Measurements from ENCODE around the gene SF3A2. TPM values are rescaled to one million over a fixed set of nuclear protein-coding genes. Genes with fewer than 3 reads are reported as not detected.

SF3A2 gene
- total RNA-seq, 1 donor from 2014 or later: 28.7 TPM

- intact Hi-C loops (cut with micrococcal nuclease): no loop called here
Observed at GRCh38 chr19:2268861-2269243, 32.2 kb downstream of the SF3A2 start.

GRCh38 chr19:2269244-2270156 is 32.9 kb downstream of the SF3A2 start:
- Histone ChIP-seq H3K4me1 (peaks cover 64% of the 10 kb centered on the region), H3K27ac (replicated peaks) (peak overlapping the region; percentile 98), H3K36me3 (peaks cover 26% of the 10 kb centered on the region), H3K4me3 (peak overlapping the region; percentile 99), H3K9me3 (replicated peaks) (no peaks in the 10 kb centered on the region), H3K27me3 (ENCODE audit: low read depth) (no peaks in the 10 kb centered on the region)
- DNase-seq: peak; percentile 99
- intact Hi-C loops (cut with micrococcal nuclease): no loop called here
- TF ChIP-seq CTCF (IDR thresholded peaks at IDR 0.05; ENCODE audit: borderline replicate concordance): peak; percentile 29

More at GRCh38 chr19:2268861-2269243, 32.2 kb downstream of the SF3A2 start:
- Histone ChIP-seq H3K9me3 (replicated peaks) (no peaks in the 10 kb centered on the region), H3K27me3 (ENCODE audit: low read depth) (no peaks in the 10 kb centered on the region), H3K4me1 (peaks cover 57% of the 10 kb centered on the region), H3K27ac (replicated peaks) (peak overlapping the region; percentile 98), H3K4me3 (peak overlapping the region; percentile 99), H3K36me3 (peaks cover 26% of the 10 kb centered on the region)
- no peak for DNase-seq
- no peak for TF ChIP-seq CTCF (IDR thresholded peaks at IDR 0.05; ENCODE audit: borderline replicate concordance)

GRCh38 chr19:2270157-2270422 is 33.5 kb downstream of the SF3A2 start:
- TF ChIP-seq CTCF (IDR thresholded peaks at IDR 0.05; ENCODE audit: borderline replicate concordance): no peak
- peak; percentile 61 for DNase-seq
- H3K4me1 ChIP-seq: peaks cover 67% of the 10 kb centered on the region

GRCh38 chr19:2270423-2271233 is 34.0 kb downstream of the SF3A2 start:
- peaks cover 72% of the 10 kb centered on the region for H3K4me1 ChIP-seq
- intact Hi-C loops (cut with micrococcal nuclease): no loop called here
- H3K9me3 ChIP-seq (replicated peaks): no peaks in the 10 kb centered on the region
- no peak for TF ChIP-seq CTCF (IDR thresholded peaks at IDR 0.05; ENCODE audit: borderline replicate concordance)
- H3K27ac ChIP-seq (replicated peaks): peak overlapping the region; percentile 98
- DNase-seq: peak; percentile 90
- H3K36me3 ChIP-seq: peaks cover 26% of the 10 kb centered on the region
- H3K27me3 ChIP-seq (ENCODE audit: low read depth): no peaks in the 10 kb centered on the region
- H3K4me3 ChIP-seq: peak overlapping the region; percentile 99

More at GRCh38 chr19:2270157-2270422, 33.5 kb downstream of the SF3A2 start:
- peak overlapping the region; percentile 99 for H3K4me3 ChIP-seq
- H3K27ac ChIP-seq (replicated peaks): peak overlapping the region; percentile 98
- intact Hi-C loops (cut with micrococcal nuclease): no loop called here
- H3K9me3 ChIP-seq (replicated peaks): no peaks in the 10 kb centered on the region
- peaks cover 26% of the 10 kb centered on the region for H3K36me3 ChIP-seq
- H3K27me3 ChIP-seq (ENCODE audit: low read depth): no peaks in the 10 kb centered on the region

- intact Hi-C loops (cut with micrococcal nuclease): no loop called here
- TF ChIP-seq CTCF (IDR thresholded peaks at IDR 0.05; ENCODE audit: borderline replicate concordance): no peak
- Histone ChIP-seq H3K27ac (replicated peaks) (peak overlapping the region; percentile 98), H3K4me3 (peak overlapping the region; percentile 99), H3K9me3 (replicated peaks) (no peaks in the 10 kb centered on the region), H3K36me3 (peaks cover 26% of the 10 kb centered on the region), H3K4me1 (peaks cover 78% of the 10 kb centered on the region), H3K27me3 (ENCODE audit: low read depth) (no peaks in the 10 kb centered on the region)
- DNase-seq: no peak
Observed at GRCh38 chr19:2271234-2272103, 34.8 kb downstream of the SF3A2 start.

Data from left ventricle myocardium inferior (tissue), 1 donor.